Stimulated activated CD4-positive, alpha-beta T cell treated with anti-CD3 and anti-CD28 coated beads, Interleukin-12 subunit alpha, Interleukin-12 subunit beta, amount 100 ng/mL, for 24 hours (primary cell): ENCODE results near the gene RBM20.

ENCODE experiments used
- DNase-seq, 2 experiments: peaks; one replicate each; pipeline ENCODE4 v3.0.0-alpha.2; 2020; ENCODE audit warnings: low read depth in 2 of 2

The RBM20 gene

DNA sequence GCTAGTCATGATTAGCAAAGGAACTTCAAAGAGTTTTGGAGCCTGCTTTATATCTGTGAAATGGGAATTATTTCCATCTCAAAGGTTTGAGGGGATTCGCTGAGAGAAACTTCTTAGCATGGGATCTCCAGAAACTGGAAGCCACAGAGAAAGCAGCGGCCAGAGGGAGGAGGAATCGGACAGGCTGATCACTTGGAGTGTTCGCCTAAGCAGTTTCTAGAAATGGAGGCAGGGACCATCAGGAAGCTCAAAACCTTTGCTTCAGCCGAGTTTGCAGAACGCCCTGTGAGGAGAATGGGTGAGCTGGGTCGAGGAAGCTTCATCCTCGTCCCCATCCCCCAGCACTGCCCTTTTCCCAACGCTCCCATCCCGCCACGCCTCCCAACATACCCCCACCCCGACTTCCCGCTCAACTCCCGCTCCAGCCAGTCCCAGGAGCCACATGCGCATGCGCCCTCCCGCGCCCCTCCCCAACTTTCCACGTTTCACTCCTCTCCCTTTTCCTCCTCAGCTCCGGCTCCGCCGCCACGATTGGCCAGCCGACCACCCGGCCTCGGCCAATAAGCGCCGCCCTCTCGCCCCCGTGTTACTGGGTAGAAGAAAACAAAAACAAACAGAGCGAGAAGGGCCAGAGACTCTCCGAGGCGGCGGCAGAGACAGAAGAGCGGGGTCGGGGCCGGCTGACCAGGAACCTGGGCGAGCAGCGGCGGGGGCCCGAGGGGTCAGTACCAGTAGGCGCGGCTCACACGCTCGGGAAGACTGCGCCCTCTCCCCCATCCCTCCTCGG, 227.4 kb downstream of the RBM20 start, which contains the start of gene PDCD4:
Gene PDCD4 (plus strand): TSS at position 631 of the 787 bp plus-strand sequence. CDS start 4,100 bp downstream, outside the sequence.
- DNase-seq, result peak; percentile 90 to 97

DNA sequence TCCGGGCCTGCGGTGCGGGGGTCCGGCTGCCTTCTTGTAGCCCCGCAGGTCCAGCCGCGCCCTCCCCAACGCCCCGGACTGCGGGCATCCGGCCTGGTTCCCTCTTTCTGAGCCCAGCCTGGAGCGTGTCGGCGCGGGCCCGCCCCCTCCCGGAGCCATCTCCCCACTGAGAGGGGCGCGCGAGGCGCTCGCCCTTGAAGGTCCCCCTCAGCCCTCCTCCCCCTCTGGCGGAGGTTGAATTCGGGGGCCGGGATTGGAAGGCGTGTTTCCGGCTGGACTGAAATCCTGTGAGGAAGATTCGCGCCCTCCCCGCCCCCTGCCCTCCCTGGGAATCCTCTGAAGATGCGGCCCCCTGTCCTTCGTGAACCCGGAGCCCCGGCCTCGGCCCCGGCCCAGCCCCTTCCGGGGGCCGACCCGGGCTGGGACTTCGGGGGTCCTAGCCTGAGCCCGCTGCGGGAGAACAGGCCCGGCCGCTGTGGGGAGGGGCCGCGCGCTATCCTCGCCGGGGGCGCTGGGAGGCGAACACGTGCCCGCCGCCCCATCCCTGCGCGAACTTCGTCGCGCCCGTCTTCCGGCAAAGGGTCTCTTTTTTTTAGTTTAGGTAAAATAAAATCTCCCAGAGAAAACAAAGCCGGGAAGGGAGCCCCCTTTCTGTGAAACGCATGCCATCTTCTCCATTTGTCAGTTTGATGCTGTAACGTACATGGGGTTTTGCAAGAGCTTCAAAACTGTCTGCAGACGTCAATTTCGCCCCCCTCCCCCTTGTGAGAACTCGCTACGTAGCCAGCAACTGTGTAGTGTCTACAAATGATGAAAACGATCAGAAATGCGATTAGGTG, 228.2 kb downstream of the RBM20 start:
- DNase-seq, result peak; percentile 47 to 66

GRCh38 chr10:110872984-110873923, 229.1 kb downstream of the RBM20 start:
- no peak for DNase-seq

- DNase-seq, result no peak
Measured at GRCh38 chr10:110873951-110874350, 229.8 kb downstream of the RBM20 start.

DNA sequence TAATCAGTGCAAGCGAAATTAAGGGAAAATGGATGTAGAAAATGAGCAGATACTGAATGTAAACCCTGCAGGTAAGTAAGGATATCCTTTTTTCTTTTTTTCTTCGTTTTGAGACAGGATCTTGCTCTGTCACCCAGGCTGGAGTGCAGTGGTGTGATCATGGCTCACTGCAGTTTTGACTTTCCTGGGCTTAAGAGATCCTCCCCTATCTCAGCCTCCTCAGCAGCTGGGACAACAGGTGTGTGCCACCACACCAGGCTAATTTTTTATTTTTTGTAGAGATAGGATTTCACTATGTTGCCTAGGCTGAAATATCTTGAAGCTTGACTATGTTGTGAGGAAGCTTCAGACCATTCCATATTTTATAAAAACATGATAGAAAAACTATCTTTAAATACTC, 231.9 kb downstream of the RBM20 start:
- DNase-seq, result no peak

DNA sequence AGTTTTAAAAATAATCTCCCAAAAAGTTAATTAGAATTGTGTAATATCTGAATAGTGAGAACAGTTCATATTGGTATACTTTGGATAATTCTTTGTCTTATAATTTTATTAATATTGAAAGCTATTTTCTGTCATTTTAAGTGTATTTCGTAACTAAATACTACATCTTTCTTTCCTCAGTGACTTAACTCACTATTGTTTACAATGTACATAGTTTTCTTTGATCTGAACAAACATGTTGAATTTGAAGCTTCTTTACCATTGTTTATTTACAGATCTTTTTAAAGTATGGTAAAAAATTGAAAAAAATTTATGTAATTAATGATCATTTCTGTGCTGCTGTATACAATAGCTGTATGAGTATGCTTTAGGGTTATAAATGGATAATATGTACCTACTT, 232.7 kb downstream of the RBM20 start:
- no peak for DNase-seq

DNA sequence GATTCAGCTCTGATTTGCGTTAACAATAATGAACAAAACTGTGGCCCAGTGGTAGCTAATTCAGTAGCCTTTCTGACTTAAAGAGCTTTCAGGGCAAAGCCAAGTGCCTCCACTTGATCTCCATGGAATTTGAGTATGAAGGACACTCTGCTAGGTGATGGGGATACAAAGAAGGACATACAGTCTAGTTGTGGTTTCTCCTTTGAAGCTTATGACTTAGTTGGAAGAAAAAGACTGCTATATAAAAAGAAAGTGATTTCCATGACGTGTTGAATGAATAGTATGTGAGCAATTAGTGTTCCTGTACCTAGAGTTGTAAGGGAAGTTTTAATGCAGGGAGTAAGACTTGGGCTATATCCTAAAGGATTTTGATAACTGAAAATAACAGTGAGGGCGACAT, 235.9 kb downstream of the RBM20 start:
- DNase-seq, result no peak

- no peak for DNase-seq
Measured at GRCh38 chr10:110881247-110881646, 237.1 kb downstream of the RBM20 start.

- DNase-seq, result no peak
Measured at GRCh38 chr10:110881905-110882304, 237.8 kb downstream of the RBM20 start.

GRCh38 chr10:110883924-110884323, 239.8 kb downstream of the RBM20 start:
- no peak for DNase-seq

- no peak for DNase-seq
Measured at GRCh38 chr10:110885932-110886674, 242.0 kb downstream of the RBM20 start.

GRCh38 chr10:110887560-110887959, 243.4 kb downstream of the RBM20 start:
- DNase-seq, result no peak
